ENCODE measurements around the gene YPEL1. TPM values are rescaled to one million over a fixed set of nuclear protein-coding genes. Genes with fewer than 3 reads are reported as not detected.
A peak's percentile ranks its signal among the peaks of the same experiment; 100 is the strongest.
"Not testable (repeated sequence)": the region's sequence is repeated elsewhere in the genome, so short reads cannot be mapped to it uniquely, and the experiment has no call there.

Gene YPEL1
- total RNA-seq, 5 donors from 2014 or later (not counting 1 experiment from before 2014, with no cell fraction given): 8.2 to 12.6 (median 9.9) TPM

DNA sequence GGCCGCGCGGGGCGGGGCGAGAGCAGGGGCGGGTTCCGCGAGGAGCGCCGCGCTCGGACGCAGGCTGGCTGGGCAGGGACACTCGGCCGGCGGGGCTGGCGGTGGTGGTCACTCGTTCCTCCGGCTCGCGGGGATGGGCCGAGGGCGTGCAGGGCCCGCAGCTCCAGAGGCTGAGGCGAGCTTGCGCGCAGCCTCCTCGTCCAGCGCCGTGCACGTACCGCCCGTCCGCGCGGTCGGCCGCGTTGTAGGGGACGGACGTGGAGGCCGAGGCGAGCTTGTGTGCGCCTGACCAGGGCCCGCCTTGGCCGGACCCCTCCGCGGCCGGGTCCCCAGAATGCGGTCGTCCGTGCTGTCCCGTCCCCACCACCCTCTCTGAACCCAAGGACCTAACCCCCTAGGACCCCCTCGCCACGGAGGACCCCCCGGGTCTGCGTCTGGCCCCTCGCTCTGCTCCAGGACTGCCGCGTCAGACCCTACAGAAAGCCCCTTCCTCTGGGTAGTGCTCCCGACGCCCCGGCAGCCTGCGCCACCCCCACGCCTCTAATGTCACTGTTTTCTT lies 569 bp upstream of the YPEL1 start:
- Mint-ChIP-seq H3K27ac (no peak overlapping the region), H3K9me3 (no peaks in the 10 kb centered on the region), H3K4me3 (peak overlapping the region; percentile 50 to 93 (median 62)), H3K27me3 (no peaks in the 10 kb centered on the region), H3K36me3 (no peaks in the 10 kb centered on the region), H3K4me1 (peaks cover 18 to 34% (median 21%) of the 10 kb centered on the region in 3 donors)
- CTCF ChIA-PET: interaction anchor here in 1 of 2 donors (0.6 to 1.4 kb wide), 2 partner anchors 26 to 27 kb away, joined by 3 to 7 read pairs; no protein-coding TSS in a partner anchor
- Histone ChIP-seq H3K27me3 (replicated peaks in 1 of 2; ENCODE audit: control insufficient read depth in 2 of 2, extremely low read depth in 1 of 2, insufficient read depth in 2 of 2, low read length in 1 of 2) (no peaks in the 10 kb centered on the region), H3K4me1 (ENCODE audit: control insufficient read depth in 1 of 2, extremely low read depth in 1 of 2, insufficient read depth in 2 of 2, low read length in 2 of 2) (peaks cover 5 to 18% of the 10 kb centered on the region in 2 experiments), H3K4me3 (ENCODE audit: control insufficient read depth in 1 of 2, extremely low read depth in 1 of 2, low read length in 1 of 2) (peak overlapping the region; percentile 4 to 13), H3K36me3 (ENCODE audit: control insufficient read depth in 2 of 2, extremely low read depth in 1 of 2, insufficient read depth in 1 of 2, low read length in 1 of 2) (no peaks in the 10 kb centered on the region), H3K27ac (ENCODE audit: low read length) (no peak overlapping the region), H3K9me3 (no peaks in the 10 kb centered on the region)
- WGBS (ENCODE audit: insufficient coverage): 4% methylated on average over 53 of the region's 65 CpGs
- POLR2A ChIA-PET: interaction anchor here (0.5 to 0.7 kb wide), 4 partner anchors 25 to 1287 kb away, joined by 3 to 7 read pairs (median 4); no protein-coding TSS in a partner anchor
- DNase-seq (no peak), ATAC-seq (replicated peaks in 1 of 4) (peak in 2 of 4 experiments; percentile 4 to 6)

GRCh38 chr22:21734540-21735199 lies 924 bp downstream of the YPEL1 start:
- ATAC-seq (replicated peaks in 1 of 4) (no peak), DNase-seq (peak in 2 of 35 experiments; percentile 12 to 43)
- Histone ChIP-seq H3K4me1 (ENCODE audit: control insufficient read depth in 1 of 2, extremely low read depth in 1 of 2, insufficient read depth in 2 of 2, low read length in 2 of 2) (peaks cover 5 to 18% of the 10 kb centered on the region in 2 experiments), H3K4me3 (ENCODE audit: control insufficient read depth in 1 of 2, extremely low read depth in 1 of 2, low read length in 1 of 2) (peak overlapping the region; percentile 60 to 64), H3K36me3 (ENCODE audit: control insufficient read depth in 2 of 2, extremely low read depth in 1 of 2, insufficient read depth in 1 of 2, low read length in 1 of 2) (no peaks in the 10 kb centered on the region), H3K27me3 (replicated peaks in 1 of 2; ENCODE audit: control insufficient read depth in 2 of 2, extremely low read depth in 1 of 2, insufficient read depth in 2 of 2, low read length in 1 of 2) (no peaks in the 10 kb centered on the region), H3K27ac (ENCODE audit: low read length) (peak overlapping the region; percentile 74), H3K9me3 (no peaks in the 10 kb centered on the region)
- H3K27ac Mint-ChIP-seq: peak overlapping the region; percentile 89 to 90
- H3K36me3 Mint-ChIP-seq: no peaks in the 10 kb centered on the region
- no peaks in the 10 kb centered on the region for H3K27me3 Mint-ChIP-seq
- H3K4me1 Mint-ChIP-seq: peaks cover 18 to 31% (median 21%) of the 10 kb centered on the region in 3 donors
- ChIA-PET POLR2A (no interaction called here), CTCF (interaction anchor here (0.7 to 1.4 kb wide), 3 partner anchors 28 to 105 kb away, joined by 3 to 7 read pairs (median 5); no protein-coding TSS in a partner anchor)
- no peaks in the 10 kb centered on the region for H3K9me3 Mint-ChIP-seq
- WGBS (ENCODE audit: insufficient coverage): 0% methylated on average over 3 of the region's 8 CpGs
- H3K4me3 Mint-ChIP-seq: peak overlapping the region; percentile 89 to 93 (median 92)

GRCh38 chr22:21731503-21731902 lies 4.1 kb downstream of the YPEL1 start:
- POLR2A ChIA-PET: no interaction called here
- H3K27me3 ChIP-seq (replicated peaks in 1 of 2; ENCODE audit: control insufficient read depth in 2 of 2, extremely low read depth in 1 of 2, insufficient read depth in 2 of 2, low read length in 1 of 2): no peaks in the 10 kb centered on the region
- DNase-seq (no peak), ATAC-seq (replicated peaks in 1 of 4) (no peak)
- no peak overlapping the region for H3K27ac ChIP-seq (ENCODE audit: low read length)
- Mint-ChIP-seq H3K27me3 (no peaks in the 10 kb centered on the region), H3K4me3 (no peak overlapping the region), H3K4me1 (peaks cover 22 to 30% (median 29%) of the 10 kb centered on the region in 3 donors), H3K9me3 (no peaks in the 10 kb centered on the region), H3K27ac (no peak overlapping the region), H3K36me3 (no peaks in the 10 kb centered on the region)
- H3K4me3 ChIP-seq (ENCODE audit: control insufficient read depth in 1 of 2, extremely low read depth in 1 of 2, low read length in 1 of 2): no peak overlapping the region
- H3K36me3 ChIP-seq (ENCODE audit: control insufficient read depth in 2 of 2, extremely low read depth in 1 of 2, insufficient read depth in 1 of 2, low read length in 1 of 2): no peaks in the 10 kb centered on the region
- no peaks in the 10 kb centered on the region for H3K9me3 ChIP-seq
- CTCF ChIA-PET: no interaction called here
- WGBS (ENCODE audit: insufficient coverage): 88% methylated on average over 4 of the region's 5 CpGs
- peaks cover 5 to 24% of the 10 kb centered on the region in 2 experiments for H3K4me1 ChIP-seq (ENCODE audit: control insufficient read depth in 1 of 2, extremely low read depth in 1 of 2, insufficient read depth in 2 of 2, low read length in 2 of 2)

DNA sequence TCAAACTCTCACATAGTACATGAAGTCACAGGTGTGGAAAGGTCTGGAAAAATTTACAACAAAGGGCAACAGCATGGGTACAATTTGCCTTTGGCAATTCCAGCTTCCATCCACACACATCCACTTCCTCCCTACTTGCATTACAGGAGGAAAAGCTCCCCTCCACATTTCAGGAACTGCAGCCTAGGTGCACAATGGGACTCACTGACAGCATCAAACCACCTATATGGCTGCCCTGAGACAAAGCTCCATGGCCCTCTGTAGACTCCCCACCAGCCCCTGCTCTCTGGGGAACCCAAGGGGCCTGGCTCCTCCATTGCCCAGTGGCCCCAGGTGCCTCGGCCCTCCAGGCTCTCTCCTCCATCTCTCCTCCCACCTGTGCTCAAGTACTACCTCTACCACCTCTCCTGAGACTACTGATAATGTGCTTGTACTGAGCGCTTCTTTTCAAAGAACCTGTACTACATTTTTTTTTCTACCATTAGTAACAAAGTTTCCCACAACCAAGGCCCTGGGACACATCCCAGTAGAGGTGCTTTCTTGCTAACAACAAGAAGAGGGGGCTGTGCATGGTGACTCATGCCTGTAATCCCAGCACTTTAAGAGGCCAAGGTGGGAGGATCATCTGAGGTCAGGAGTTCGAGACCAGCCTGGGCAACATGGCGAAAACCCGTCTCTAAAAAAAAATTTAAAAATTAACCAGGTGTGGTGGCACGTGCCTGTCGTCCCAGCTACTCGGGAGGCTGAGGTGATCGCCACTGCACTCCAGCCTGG lies 4.9 kb downstream of the YPEL1 start:
- POLR2A ChIA-PET: no interaction called here
- Mint-ChIP-seq H3K4me1 (peaks cover 22 to 32% (median 30%) of the 10 kb centered on the region in 3 donors), H3K4me3 (no peak overlapping the region), H3K27me3 (no peaks in the 10 kb centered on the region), H3K27ac (no peak overlapping the region), H3K36me3 (no peaks in the 10 kb centered on the region), H3K9me3 (no peaks in the 10 kb centered on the region)
- no peak for DNase-seq
- no peaks in the 10 kb centered on the region for H3K9me3 ChIP-seq
- no peak overlapping the region for H3K27ac ChIP-seq (ENCODE audit: low read length)
- 92% methylated on average over 7 of the region's 9 CpGs for WGBS (ENCODE audit: insufficient coverage)
- H3K36me3 ChIP-seq (ENCODE audit: control insufficient read depth in 2 of 2, extremely low read depth in 1 of 2, insufficient read depth in 1 of 2, low read length in 1 of 2): no peaks in the 10 kb centered on the region
- peaks cover 5 to 28% of the 10 kb centered on the region in 2 experiments for H3K4me1 ChIP-seq (ENCODE audit: control insufficient read depth in 1 of 2, extremely low read depth in 1 of 2, insufficient read depth in 2 of 2, low read length in 2 of 2)
- CTCF ChIA-PET: no interaction called here
- ATAC-seq (replicated peaks in 1 of 4): no peak
- no peak overlapping the region for H3K4me3 ChIP-seq (ENCODE audit: control insufficient read depth in 1 of 2, extremely low read depth in 1 of 2, low read length in 1 of 2)
- no peaks in the 10 kb centered on the region for H3K27me3 ChIP-seq (replicated peaks in 1 of 2; ENCODE audit: control insufficient read depth in 2 of 2, extremely low read depth in 1 of 2, insufficient read depth in 2 of 2, low read length in 1 of 2)

- not testable (repeated sequence) for H3K9me3 Mint-ChIP-seq
- POLR2A ChIA-PET: interaction anchor here in 1 of 2 donors (0.6 to 0.9 kb wide), 2 partner anchors 125 to 136 kb away, joined by 3 to 5 read pairs; no protein-coding TSS in a partner anchor
Observed at GRCh38 chr22:21729184-21729583, 6.4 kb downstream of the YPEL1 start.

DNA sequence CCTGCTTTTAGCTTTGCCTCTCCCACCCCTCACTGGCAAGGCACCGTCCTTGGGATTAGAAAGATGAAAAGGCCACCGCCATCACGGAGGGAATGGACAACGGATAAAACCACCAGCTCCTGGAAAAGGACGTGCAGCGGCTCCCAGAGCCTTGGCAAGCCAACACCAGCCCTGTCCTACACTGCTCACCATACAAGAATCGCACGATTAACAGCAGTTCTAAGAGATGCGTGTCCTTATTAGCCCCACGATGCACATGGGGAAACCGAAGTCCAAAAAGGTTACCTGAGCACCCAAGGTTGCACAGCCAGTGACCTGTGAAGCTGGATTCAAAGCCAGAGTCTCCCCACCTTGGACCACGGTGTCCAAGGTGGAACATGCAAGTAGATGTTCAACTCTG lies 7.3 kb downstream of the YPEL1 start:
- WGBS (ENCODE audit: insufficient coverage): 82% methylated on average over 9 of the region's 12 CpGs
- H3K27ac ChIP-seq (ENCODE audit: low read length): no peak overlapping the region
- POLR2A ChIA-PET: no interaction called here
- H3K27me3 ChIP-seq (replicated peaks in 1 of 2; ENCODE audit: control insufficient read depth in 2 of 2, extremely low read depth in 1 of 2, insufficient read depth in 2 of 2, low read length in 1 of 2): no peaks in the 10 kb centered on the region
- no peaks in the 10 kb centered on the region for H3K36me3 ChIP-seq (ENCODE audit: control insufficient read depth in 2 of 2, extremely low read depth in 1 of 2, insufficient read depth in 1 of 2, low read length in 1 of 2)
- Mint-ChIP-seq H3K27ac (no peak overlapping the region), H3K4me3 (no peak overlapping the region), H3K36me3 (no peaks in the 10 kb centered on the region), H3K27me3 (no peaks in the 10 kb centered on the region), H3K4me1 (peaks cover 4 to 14% (median 10%) of the 10 kb centered on the region in 3 donors), H3K9me3 (no peaks in the 10 kb centered on the region)
- H3K9me3 ChIP-seq: no peaks in the 10 kb centered on the region
- ATAC-seq (replicated peaks in 1 of 4) (no peak), DNase-seq (no peak)
- no peak overlapping the region for H3K4me3 ChIP-seq (ENCODE audit: control insufficient read depth in 1 of 2, extremely low read depth in 1 of 2, low read length in 1 of 2)
- peaks cover 0 to 14% of the 10 kb centered on the region in 2 experiments for H3K4me1 ChIP-seq (ENCODE audit: control insufficient read depth in 1 of 2, extremely low read depth in 1 of 2, insufficient read depth in 2 of 2, low read length in 2 of 2)
- CTCF ChIA-PET: no interaction called here

More at GRCh38 chr22:21729184-21729583, 6.4 kb downstream of the YPEL1 start:
- H3K4me1 Mint-ChIP-seq: peaks cover 12 to 22% (median 19%) of the 10 kb centered on the region in 3 donors
- H3K36me3 Mint-ChIP-seq; H3K9me3 ChIP-seq; H3K4me3 ChIP-seq (ENCODE audit: control insufficient read depth in 1 of 2, extremely low read depth in 1 of 2, low read length in 1 of 2); H3K27me3 Mint-ChIP-seq; H3K4me3 Mint-ChIP-seq; DNase-seq; H3K27ac Mint-ChIP-seq; CTCF ChIA-PET; ATAC-seq (replicated peaks in 1 of 4); H3K27me3 ChIP-seq (replicated peaks in 1 of 2; ENCODE audit: control insufficient read depth in 2 of 2, extremely low read depth in 1 of 2, insufficient read depth in 2 of 2, low read length in 1 of 2); H3K36me3 ChIP-seq (ENCODE audit: control insufficient read depth in 2 of 2, extremely low read depth in 1 of 2, insufficient read depth in 1 of 2, low read length in 1 of 2); H3K27ac ChIP-seq (ENCODE audit: low read length): not testable (repeated sequence)
- WGBS (ENCODE audit: insufficient coverage): no CpG with 5 or more reads among the region's 3 CpGs
- peaks cover 0 to 18% of the 10 kb centered on the region in 2 experiments for H3K4me1 ChIP-seq (ENCODE audit: control insufficient read depth in 1 of 2, extremely low read depth in 1 of 2, insufficient read depth in 2 of 2, low read length in 2 of 2)

Data from T-cell (primary cell).